Thyroid gland (tissue), 4 donors: Measurements from ENCODE around the gene GLT1D1. TPM values are rescaled to one million over a fixed set of nuclear protein-coding genes. Genes with fewer than 3 reads are reported as not detected.

Source experiments
- DNase-seq, 2 donors: peaks; one replicate each; pipeline ENCODE4 v3.0.0-alpha.2; 2019
- H3K27ac ChIP-seq, 3 donors: fragments of 200-600 bp; sonication (generic); 1 replicate in 2 of 3; 2 replicates in 1 of 3; pipeline ENCODE4 v1.5.1; 2016 to 2019; ENCODE audit warnings: mild to moderate bottlenecking in 1 of 3, moderate library complexity in 1 of 3
- H3K27me3 ChIP-seq: fragments of 200-600 bp; sonication (generic); one replicate; pipeline ENCODE4 v1.5.1; 2019
- H3K36me3 ChIP-seq, 2 donors: fragments of 200-600 bp; sonication (generic); one replicate each; pipeline ENCODE4 v1.5.1; 2016 to 2019
- H3K4me1 ChIP-seq, 2 donors: fragments of 200-600 bp; sonication (generic); one replicate each; pipeline ENCODE4 v1.5.1; 2017 to 2019
- H3K4me3 ChIP-seq, 3 donors: fragments of 200-600 bp; sonication (generic); replicated peaks in 1 of 3; 1 replicate in 2 of 3; 2 replicates in 1 of 3; pipeline ENCODE4 v1.5.1; 2016; ENCODE audit warnings: mild to moderate bottlenecking in 1 of 3
- H3K9me3 ChIP-seq: fragments of 200-600 bp; sonication (generic); one replicate; pipeline ENCODE4 v1.5.1; 2017
- CTCF ChIP-seq, 6 experiments: fragments of 200-600 bp in 3 of 6; fragments of 450-650 bp in 3 of 6; sonication (generic) in 3 of 6; IDR thresholded peaks; one replicate each; pipeline ENCODE4 v1.5.1; 2016 to 2019; ENCODE audit warnings: antibody characterized with exemption in 6 of 6, mild to moderate bottlenecking in 2 of 6, inconsistent platforms in 1 of 6, moderate library complexity in 1 of 6
- POLR2A ChIP-seq, 2 donors: fragments of 450-650 bp; IDR thresholded peaks; one replicate each; pipeline ENCODE4 v1.6.1; 2017; ENCODE audit warnings: antibody characterized with exemption in 2 of 2, mild to moderate bottlenecking in 2 of 2, moderate library complexity in 1 of 2
- WGBS, 2 donors: methylation state at CpG; one replicate each; pipeline ENCODE4 v1.1.5; 2017; 5-methylcytosine and 5-hydroxymethylcytosine counted together
- intact Hi-C: fragments of 100-400 bp; cut with DNase I; formaldehyde crosslinking; loops from one replicate; pipeline ENCODE4 v1.15.1; 2023
- total RNA-seq, 4 donors: library from RNA; depleted of rRNA; stranded (reverse); fragments of >200 nt; gene quantifications; one replicate each; pipeline ENCODE4 v1.2.3, GENCODE V29; 2016

GLT1D1 gene
- total RNA-seq, 4 donors from 2014 or later = 0.13 to 2.6 (median 0.45) TPM

GRCh38 chr12:128813883-128814282 lies 39.4 kb upstream of the GLT1D1 start:
- no peak for DNase-seq
- no peak overlapping the region for H3K4me3 ChIP-seq
- WGBS, 2 donors = 75 to 84% methylated on average over 10 of the region's 10 CpGs
- H3K27ac ChIP-seq = no peak overlapping the region
- H3K4me1 ChIP-seq = peaks cover 22 to 27% of the 10 kb centered on the region in 2 donors
- H3K9me3 ChIP-seq = no peaks in the 10 kb centered on the region
- intact Hi-C loops = no loop called here
- no peaks in the 10 kb centered on the region for H3K27me3 ChIP-seq
- TF ChIP-seq POLR2A (IDR thresholded peaks at IDR 0.05) (no peak), CTCF (IDR thresholded peaks at IDR 0.05) (no peak)
- peaks cover 0 to 3% of the 10 kb centered on the region in 2 donors for H3K36me3 ChIP-seq

- no peak for DNase-seq
- TF ChIP-seq CTCF (IDR thresholded peaks at IDR 0.05) = no peak
- H3K4me1 ChIP-seq = peaks cover 22 to 27% of the 10 kb centered on the region in 2 donors
Measured at GRCh38 chr12:128814411-128815261, 38.6 kb upstream of the GLT1D1 start.

GRCh38 chr12:128815779-128816642 lies 37.3 kb upstream of the GLT1D1 start:
- H3K36me3 ChIP-seq = no peaks in the 10 kb centered on the region
- H3K27ac ChIP-seq = peak overlapping the region in 1 of 3 donors; percentile 72
- 89 to 93% methylated on average over 7 of the region's 7 CpGs for WGBS, 2 donors
- H3K4me1 ChIP-seq = peaks cover 17 to 29% of the 10 kb centered on the region in 2 donors
- H3K4me3 ChIP-seq = no peak overlapping the region
- DNase-seq = no peak
- intact Hi-C loops = no loop called here
- no peak for TF ChIP-seq CTCF (IDR thresholded peaks at IDR 0.05)
- TF ChIP-seq POLR2A (IDR thresholded peaks at IDR 0.05) = no peak
- H3K9me3 ChIP-seq = no peaks in the 10 kb centered on the region
- H3K27me3 ChIP-seq = no peaks in the 10 kb centered on the region

More at GRCh38 chr12:128814411-128815261, 38.6 kb upstream of the GLT1D1 start:
- Histone ChIP-seq H3K36me3 (no peaks in the 10 kb centered on the region), H3K27me3 (no peaks in the 10 kb centered on the region), H3K4me3 (no peak overlapping the region), H3K27ac (no peak overlapping the region), H3K9me3 (no peaks in the 10 kb centered on the region)
- intact Hi-C loops = no loop called here
- WGBS, 2 donors = 94 to 96% methylated on average over 25 of the region's 25 CpGs

GRCh38 chr12:128816643-128816920 lies 36.7 kb upstream of the GLT1D1 start:
- H3K36me3 ChIP-seq = no peaks in the 10 kb centered on the region
- peaks cover 17 to 33% of the 10 kb centered on the region in 2 donors for H3K4me1 ChIP-seq
- H3K9me3 ChIP-seq = no peaks in the 10 kb centered on the region
- DNase-seq = no peak
- TF ChIP-seq POLR2A (IDR thresholded peaks at IDR 0.05) (no peak), CTCF (IDR thresholded peaks at IDR 0.05) (no peak)
- no peaks in the 10 kb centered on the region for H3K27me3 ChIP-seq
- 94 to 95% methylated on average over 4 of the region's 4 CpGs for WGBS, 2 donors
- no peak overlapping the region for H3K4me3 ChIP-seq
- intact Hi-C loops = no loop called here
- peak overlapping the region in 2 of 3 donors; percentile 72 to 85 for H3K27ac ChIP-seq
